ENCODE results near the gene DNAJC27.

DNA sequence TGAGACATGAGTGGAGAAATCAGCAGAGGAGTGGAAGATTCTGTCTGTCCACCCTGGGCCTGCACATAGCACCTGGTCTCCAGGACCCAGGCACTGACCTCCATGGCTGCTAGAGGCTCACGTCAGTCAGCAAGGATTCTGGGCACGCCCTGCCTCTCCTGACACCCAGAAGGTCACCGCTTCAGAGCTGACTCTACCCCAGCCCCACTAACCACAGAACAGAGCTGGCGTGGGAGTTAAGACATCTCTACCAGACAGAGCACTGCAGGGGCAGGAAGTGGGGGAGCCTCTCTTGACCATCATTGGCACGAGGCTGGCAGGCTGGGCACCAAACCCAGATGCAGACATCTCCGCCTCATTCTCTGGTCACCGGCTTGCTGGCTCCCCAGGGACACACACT, 54.7 kb downstream of the DNAJC27 start:
- TF ChIP-seq ZFX (CRISPR knock-in tag; IDR thresholded peaks at IDR 0.05; ENCODE audit: low read depth) (no peak), PREB (CRISPR knock-in tag; IDR thresholded peaks at IDR 0.05) (no peak), ZNF772 (CRISPR knock-in tag; IDR thresholded peaks at IDR 0.05) (no peak), ZNF766 (CRISPR knock-in tag; IDR thresholded peaks at IDR 0.05; ENCODE audit: borderline replicate concordance) (no peak), ATF2 (CRISPR knock-in tag; IDR thresholded peaks at IDR 0.05) (no peak), CREB3 (CRISPR knock-in tag; IDR thresholded peaks at IDR 0.05) (no peak), SRF (IDR thresholded peaks at IDR 0.05; ENCODE audit: low read depth, low read length) (no peak), RXRA (CRISPR knock-in tag; IDR thresholded peaks at IDR 0.05) (no peak), ZNF274 (CRISPR knock-in tag; IDR thresholded peaks at IDR 0.05) (no peak), MEF2D (CRISPR knock-in tag; IDR thresholded peaks at IDR 0.05) (no peak)
- TF ChIP-seq, protein P1, sequence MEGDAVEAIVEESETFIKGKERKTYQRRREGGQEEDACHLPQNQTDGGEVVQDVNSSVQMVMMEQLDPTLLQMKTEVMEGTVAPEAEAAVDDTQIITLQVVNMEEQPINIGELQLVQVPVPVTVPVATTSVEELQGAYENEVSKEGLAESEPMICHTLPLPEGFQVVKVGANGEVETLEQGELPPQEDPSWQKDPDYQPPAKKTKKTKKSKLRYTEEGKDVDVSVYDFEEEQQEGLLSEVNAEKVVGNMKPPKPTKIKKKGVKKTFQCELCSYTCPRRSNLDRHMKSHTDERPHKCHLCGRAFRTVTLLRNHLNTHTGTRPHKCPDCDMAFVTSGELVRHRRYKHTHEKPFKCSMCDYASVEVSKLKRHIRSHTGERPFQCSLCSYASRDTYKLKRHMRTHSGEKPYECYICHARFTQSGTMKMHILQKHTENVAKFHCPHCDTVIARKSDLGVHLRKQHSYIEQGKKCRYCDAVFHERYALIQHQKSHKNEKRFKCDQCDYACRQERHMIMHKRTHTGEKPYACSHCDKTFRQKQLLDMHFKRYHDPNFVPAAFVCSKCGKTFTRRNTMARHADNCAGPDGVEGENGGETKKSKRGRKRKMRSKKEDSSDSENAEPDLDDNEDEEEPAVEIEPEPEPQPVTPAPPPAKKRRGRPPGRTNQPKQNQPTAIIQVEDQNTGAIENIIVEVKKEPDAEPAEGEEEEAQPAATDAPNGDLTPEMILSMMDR (CRISPR knock-in tag; IDR thresholded peaks at IDR 0.05): no peak
